Activated CD4-positive, alpha-beta T cell treated with anti-CD3 and anti-CD28 coated beads, Interleukin-10, Interleukin-2, amounts not matched to agents 100 ng/mL and 50 ng/mL, durations not matched to agents 16 hours and 8 hours (primary cell): ENCODE results near the gene CPA3.

ENCODE experiments used
- DNase-seq: peaks from one replicate; pipeline ENCODE4 v3.0.0-alpha.2; 2020

The CPA3 gene

GRCh38 chr3:148865049-148865448, at the start of gene CPA3:
Gene CPA3 (plus strand): TSS chr3:148865296. CDS start chr3:148865308, 12 bp downstream.
- DNase-seq: no peak

DNA sequence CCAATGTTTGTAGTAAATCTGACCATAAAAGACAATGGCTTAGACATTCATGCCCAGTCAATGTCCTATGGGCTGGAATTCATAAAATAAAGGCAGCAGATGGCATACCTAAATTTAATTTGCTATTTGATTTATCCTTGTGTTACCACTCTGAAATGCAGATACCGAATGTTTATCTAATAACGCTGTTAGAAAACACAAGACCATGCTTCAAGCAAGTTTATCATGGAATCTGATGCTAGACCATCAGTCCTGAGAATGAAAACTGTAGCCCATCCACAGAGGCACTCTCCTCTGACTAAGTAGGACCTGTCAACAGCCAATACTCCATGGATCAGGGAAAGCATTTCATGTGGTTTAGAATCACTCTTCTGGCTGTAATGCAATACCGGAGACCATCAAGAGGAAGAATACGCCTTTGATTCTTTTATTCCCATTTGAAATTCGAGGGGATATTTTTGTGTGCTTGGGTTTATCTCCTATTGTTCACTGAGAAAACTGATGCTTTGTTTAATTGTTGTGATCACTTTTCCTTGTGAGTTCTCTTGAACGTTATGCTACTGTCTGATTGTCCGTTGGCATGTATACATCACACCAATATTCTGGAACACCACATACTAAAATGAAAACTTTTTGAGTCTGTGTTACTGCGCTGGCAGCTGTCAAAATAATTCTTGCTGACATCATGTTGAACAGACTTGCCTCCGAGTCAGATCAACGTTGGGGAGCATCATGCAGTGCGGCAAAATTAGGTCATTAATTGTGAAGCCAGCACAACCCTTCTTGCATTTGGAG, 49.6 kb upstream of the CPA3 start:
- no peak for DNase-seq

DNA sequence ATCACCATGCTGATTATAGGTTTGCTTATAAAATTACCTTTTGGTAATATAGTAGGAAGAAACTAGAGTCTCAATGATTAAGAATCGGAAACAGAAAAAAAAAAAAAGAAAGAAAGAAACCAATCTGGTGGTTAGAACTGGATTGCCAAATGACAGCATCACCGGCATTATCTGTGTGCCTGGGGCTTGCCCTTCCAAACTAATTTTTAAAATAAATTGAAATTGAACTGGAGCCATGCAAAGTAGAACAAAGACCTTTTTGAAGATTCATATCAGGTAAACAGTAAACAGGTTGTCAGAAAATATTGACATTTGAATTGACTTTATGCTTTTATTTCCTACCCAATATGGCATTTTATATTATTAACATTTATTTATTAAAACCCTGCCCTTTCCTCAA, 48.7 kb upstream of the CPA3 start:
- no peak for DNase-seq

GRCh38 chr3:148816981-148817525, 48.0 kb upstream of the CPA3 start:
- DNase-seq: no peak

DNA sequence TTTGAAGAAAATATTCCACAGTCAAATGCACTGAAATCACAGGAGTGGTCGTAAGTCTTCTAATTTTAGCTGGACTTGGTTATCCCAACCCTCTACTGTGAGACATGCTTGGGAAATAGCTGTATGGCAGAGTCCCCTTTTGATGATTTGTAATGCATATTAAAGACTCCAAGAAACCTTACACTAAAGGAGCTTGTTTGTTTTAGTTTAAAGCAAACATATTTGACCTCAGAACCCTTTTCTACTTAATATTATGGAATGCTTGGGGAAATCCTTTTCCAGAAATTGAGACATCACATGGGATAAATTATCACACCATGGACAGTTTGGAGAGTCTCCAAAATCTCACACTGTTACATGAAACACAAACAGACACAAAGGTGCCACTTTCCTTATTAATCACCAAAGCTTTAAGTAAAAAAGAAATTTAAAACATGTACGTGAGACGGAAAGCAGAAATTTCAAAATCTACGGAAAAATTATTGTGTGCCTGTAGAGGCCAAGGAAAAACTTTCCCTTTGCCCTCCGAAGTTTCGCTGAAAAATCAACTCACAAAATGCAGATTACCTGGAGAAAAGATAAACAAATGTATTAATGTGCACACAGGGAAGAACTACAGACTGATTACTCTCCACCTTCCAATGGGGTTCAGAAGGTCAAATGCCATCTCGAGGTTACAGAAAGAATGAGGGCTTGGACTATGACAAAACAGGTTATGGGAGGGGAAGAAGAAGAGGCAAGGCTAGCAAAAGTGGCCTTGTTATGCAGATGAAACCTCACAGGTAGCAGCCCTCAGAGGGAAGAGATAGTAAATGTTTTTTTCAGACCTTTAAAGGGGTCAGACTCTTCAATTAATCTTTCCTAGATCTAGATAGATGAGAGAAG, 44.5 kb upstream of the CPA3 start:
- DNase-seq: no peak

DNA sequence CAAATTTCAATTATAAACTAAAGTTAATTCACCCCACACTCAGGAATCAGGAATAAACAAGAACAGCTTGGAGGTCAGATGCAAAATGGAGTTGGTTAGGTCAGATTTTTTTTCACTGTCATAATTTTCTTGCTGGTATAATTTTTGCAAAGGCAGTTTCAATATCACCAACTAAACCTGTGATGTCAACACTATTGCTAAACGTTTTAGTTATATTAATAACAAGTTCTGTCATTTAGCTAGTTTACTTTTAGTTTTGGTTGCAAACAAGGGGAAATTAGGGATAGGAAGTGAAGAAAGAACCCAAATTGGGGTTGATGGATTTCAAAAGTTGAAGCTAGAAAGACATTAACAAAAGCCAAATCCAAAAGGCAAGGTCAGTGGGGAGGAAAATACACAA, 42.1 kb upstream of the CPA3 start:
- DNase-seq: no peak

DNA sequence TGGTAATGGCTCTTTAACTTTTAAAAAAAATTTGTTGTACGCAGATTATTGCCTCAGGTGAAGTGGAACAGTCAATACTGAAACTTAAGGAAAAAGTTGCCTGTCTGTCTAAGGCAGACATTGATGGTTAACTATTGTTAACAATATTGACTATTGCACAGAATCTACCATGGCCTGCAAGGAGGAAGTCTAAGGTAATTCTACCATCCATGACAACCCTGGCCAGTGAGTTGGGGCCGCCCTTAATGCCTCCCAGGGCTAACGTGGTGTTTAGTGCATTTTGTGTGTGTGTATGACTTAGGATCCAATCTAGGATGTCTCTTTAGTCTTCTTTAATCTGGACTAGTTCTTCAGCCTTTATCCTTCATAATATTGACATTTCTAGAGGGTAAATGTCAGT, 39.6 kb upstream of the CPA3 start:
- no peak for DNase-seq

- no peak for DNase-seq
Observed at GRCh38 chr3:148827585-148827984, 37.5 kb upstream of the CPA3 start, which contains the start of gene CPB1. Gene CPB1 (plus strand): TSS chr3:148827811. CDS start chr3:148827824, 13 bp downstream.

- DNase-seq: no peak
Observed at GRCh38 chr3:148828136-148828690, 36.9 kb upstream of the CPA3 start.

DNA sequence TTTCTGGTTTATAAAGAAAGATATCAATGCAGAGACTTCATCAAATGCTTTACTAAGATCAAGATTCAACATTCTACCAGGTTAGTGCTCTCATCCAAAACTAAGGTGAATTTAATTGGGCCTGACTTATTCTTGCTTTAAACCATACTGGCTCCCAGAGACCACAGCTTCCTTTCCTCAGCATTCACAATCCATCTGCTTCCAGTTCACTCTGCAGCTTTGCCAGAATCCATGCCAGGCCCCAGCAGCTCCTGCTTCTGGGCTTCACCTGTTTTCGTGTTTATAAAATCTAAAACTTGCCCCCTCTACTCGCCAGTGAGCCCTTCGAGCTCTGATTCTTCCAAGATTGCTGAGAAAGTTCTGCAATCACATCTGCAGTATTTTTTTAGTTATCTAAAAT, 35.2 kb upstream of the CPA3 start:
- no peak for DNase-seq

GRCh38 chr3:148833223-148833622, 31.9 kb upstream of the CPA3 start:
- DNase-seq: no peak

GRCh38 chr3:148839805-148840204, 25.3 kb upstream of the CPA3 start:
- DNase-seq: no peak

DNA sequence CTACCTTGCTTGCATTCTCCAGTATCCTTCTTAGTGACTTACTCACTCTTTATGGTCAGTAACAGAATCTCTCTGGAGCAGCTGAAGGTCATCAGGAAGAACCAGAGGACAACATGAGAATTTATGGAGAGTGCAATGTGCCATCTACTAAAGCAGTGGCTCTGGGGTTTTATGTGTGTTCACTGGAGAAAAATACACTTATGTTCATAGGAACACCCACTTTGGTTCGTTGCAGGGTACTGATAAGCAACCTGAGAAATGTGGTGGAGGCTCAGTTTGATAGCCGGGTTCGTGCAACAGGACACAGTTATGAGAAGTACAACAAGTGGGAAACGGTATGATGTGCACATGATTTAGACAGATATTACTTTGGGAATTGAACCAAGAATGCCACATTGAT, 24.6 kb upstream of the CPA3 start:
- no peak for DNase-seq

DNA sequence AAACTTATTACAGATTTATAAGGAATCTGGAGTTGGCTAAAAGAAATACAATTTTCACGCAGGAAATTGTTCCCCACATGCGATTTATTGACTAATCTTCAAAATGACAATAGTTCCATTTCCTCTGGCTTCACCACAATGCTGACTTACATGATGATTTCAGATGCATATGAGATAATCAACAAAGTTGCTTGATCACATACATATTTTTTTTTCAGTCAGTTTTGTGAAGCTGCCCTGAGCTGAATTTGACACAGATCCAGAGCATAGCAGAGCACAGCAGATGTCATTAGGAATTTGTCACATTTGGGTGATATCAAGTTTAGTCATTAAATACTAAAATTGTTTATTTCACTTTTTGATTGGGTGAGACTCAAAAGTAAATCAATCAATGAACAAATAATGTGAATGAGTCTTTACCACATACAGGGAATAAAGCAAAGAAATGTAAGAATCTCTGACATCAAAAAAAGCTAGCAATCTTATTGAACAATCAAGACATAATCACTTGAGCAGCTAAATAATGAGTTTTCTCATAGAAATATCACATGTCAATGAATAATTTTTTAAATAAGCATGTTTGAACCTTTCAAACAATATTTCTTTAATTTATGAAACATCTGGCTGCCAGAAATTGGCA, 19.2 kb upstream of the CPA3 start:
- DNase-seq: no peak

DNA sequence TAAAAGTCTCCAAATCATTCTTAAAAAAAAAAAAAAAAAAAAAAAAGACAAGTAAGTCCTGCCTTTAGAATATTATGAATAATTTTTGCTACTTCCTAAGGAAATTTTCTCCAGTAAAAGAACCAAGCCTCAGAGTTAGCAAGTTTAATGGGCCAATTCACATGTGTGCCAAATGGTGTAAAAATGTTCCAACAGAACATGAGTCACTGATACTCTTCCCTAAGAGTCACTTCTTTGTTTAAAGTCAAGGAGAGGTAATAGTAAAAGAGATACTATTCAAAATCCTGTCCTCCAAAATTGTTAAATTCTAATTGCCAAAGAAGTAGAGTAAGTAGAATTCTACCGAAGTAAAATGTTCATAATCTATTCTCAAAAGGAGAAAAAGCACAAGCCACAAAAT, 17.7 kb upstream of the CPA3 start:
- DNase-seq: no peak

GRCh38 chr3:148848410-148848809, 16.7 kb upstream of the CPA3 start:
- DNase-seq: no peak

DNA sequence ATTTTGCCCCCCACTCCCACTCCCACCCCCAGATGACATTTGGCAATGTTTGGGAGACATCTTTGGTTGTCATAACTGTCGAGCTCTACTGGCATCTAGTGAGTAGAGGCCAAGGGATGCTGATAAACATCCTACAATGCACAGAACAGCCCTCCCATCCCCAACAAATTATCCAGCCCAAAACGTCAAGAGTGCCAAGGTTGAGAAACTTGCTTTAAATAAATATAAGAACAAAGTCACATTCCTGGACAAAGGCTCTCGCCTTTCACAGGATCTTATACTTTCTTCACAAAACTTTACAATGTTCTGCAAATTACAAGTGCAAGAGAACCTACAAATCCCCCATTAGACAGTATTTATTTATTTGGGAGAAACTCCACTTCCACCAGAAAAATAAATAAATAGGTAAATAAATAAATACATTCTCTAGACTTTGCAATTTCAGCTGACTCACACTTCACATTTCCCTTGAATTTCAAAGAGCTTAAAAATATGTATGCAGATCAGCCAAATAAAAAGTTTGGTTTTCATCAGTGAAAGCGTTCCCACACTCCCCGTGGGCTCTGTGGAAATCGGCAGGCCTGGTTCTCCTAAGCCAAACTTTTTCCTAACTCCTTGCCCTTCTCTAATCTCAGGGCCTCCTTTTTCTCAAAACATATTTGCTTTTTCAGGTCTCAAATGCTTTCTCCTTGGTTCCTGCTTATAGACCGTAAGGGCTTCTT, 12.7 kb upstream of the CPA3 start:
- DNase-seq: no peak

- DNase-seq: no peak
Observed at GRCh38 chr3:148853076-148853475, 12.0 kb upstream of the CPA3 start.

DNA sequence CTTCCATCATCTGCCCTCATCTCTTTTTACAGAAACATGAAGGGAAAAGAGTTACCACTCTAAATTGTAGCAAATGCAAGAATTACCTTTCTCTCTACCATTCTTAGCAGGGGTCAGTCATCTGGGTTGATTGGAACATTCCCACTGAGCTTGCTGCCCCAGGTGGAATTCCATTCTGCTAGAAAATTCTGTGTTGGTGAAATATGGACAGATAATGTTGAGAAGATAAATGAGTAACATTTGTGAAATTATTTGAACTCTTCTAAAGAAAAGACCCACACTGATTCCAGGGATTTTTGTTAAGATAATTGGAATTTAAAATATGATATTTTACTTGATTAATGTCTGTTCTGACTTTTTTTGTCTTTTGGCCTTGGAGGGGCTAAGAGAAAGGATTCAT, 11.0 kb upstream of the CPA3 start:
- no peak for DNase-seq

DNA sequence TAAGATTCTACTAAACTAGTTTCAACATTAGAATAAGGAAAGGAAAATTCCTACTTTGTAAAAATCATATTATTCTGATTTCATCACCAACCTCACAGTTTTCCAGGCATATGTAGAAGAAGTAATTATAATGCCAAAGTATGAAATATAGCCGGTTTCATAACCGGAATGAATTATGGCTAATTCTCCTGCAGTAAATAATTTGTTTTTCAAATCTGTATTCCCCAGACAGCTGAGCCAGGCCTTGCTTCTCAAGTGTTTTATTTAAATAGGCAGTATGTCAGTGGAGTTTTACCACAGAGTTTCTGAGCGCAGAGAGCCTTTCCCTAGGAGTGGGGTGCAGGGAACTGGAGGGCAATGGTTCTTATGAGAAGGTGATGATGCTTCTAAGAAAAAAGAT, 8.7 kb upstream of the CPA3 start:
- no peak for DNase-seq

DNA sequence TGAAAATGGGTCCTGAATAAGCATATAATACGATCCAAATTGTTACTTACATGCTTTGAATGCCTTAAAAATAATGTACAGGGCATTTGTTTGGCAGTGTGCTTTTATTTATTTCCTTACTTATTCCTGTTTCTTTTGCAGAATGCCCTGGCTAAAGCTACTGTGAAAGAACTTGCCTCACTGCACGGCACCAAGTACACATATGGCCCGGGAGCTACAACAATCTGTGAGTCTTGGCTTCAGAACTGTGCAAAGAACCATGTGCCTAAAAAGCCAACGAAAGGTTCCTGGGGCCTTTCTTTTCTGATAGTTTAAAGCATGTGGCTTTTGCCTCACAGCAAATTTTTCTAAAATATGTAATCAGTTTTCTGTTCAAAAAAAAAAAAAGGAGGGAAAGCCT, 7.8 kb upstream of the CPA3 start:
- DNase-seq: no peak

DNA sequence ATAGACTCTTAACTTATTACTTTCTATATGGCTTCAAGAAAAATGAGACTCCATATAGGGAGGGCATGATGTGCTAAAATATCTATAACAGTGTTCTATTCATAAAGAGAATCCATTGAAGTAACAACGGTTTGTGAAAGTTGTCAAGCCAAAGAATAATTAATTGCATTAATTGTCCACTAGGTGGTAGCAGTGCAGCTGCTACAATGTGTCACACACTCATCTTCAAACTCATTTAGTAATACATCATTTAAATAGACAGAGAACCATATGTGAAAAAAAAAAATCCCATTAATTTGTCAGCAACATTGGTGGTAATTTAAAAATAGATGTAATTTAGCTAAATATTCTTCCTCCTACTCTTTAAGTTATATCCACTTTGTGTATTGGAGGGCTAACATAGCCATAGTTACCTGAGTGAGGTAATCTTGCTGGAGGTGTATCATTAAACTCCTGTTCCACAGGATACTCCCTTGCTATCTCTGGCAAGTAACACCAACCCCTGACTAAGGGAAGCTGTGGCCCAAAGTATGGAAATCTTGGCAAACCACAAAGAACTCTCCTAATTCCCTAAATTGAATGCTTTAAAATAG, 3.7 kb upstream of the CPA3 start:
- peak; percentile 39 for DNase-seq
